PC-9 (cell line): ENCODE measurements around the gene C1QL2. TPM values are rescaled to one million over a fixed set of nuclear protein-coding genes. Genes with fewer than 3 reads are reported as not detected.

Experiments used
- BruUV-seq: library from RNA; stranded (reverse); fragments of 400-500 nt; replicated peaks from 2 replicates; lab custom pipeline; 2021; lab: Mats Ljungman, UMichigan
- CTCF ChIA-PET: fragments of 300-600 bp; sonication (Branson Sonifier 250); formaldehyde crosslinking; loops from one replicate; lab custom pipeline; 2022; ENCODE audit warnings: antibody characterized with exemption; lab: Charles Lee
- POLR2A ChIA-PET: fragments of 300-600 bp; sonication (Branson Sonifier 250); formaldehyde crosslinking; loops from one replicate; lab custom pipeline; 2022; ENCODE audit warnings: antibody characterized with exemption; ENCODE audit not compliant: unreplicated experiment; lab: Charles Lee
- DNase-seq, 2 experiments: peaks; one replicate each; pipeline versions ENCODE4 v3.0.0 to v3.0.0-alpha.2; 2015 to 2022; ENCODE audit warnings: mixed read lengths in 1 of 2
- H2AFZ ChIP-seq: fragments of 200-600 bp; sonication (generic); 2 replicates; pipeline ENCODE4 v1.8.1; 2017; ENCODE audit warnings: antibody characterized with exemption
- H3F3A ChIP-seq: fragments of 200-600 bp; sonication (generic); 2 replicates; pipeline ENCODE4 v1.8.1; 2017; ENCODE audit warnings: antibody characterized with exemption, mild to moderate bottlenecking, low read depth; ENCODE audit not compliant: insufficient read depth
- H3K27ac ChIP-seq: fragments of 200-600 bp; sonication (generic); 2 replicates; pipeline ENCODE4 v1.6.1; 2016; ENCODE audit warnings: mixed run types
- H3K27me3 ChIP-seq: fragments of 200-600 bp; sonication (generic); 2 replicates; pipeline ENCODE4 v1.6.1; 2016; ENCODE audit warnings: low read depth, mixed run types; ENCODE audit not compliant: insufficient read depth
- H3K36me3 ChIP-seq: fragments of 200-600 bp; sonication (generic); 2 replicates; pipeline ENCODE4 v1.6.1; 2016; ENCODE audit warnings: low read depth, mixed run types
- H3K4me1 ChIP-seq: fragments of 200-600 bp; sonication (generic); replicated peaks from 2 replicates; pipeline ENCODE4 v1.6.1; 2016; ENCODE audit warnings: mixed run types; ENCODE audit not compliant: insufficient read depth
- H3K4me2 ChIP-seq: fragments of 200-600 bp; sonication (generic); 2 replicates; pipeline ENCODE4 v1.6.1; 2017; ENCODE audit warnings: mixed run types
- H3K4me3 ChIP-seq: fragments of 200-600 bp; sonication (generic); 2 replicates; pipeline ENCODE4 v1.6.1; 2016; ENCODE audit warnings: mixed run types
- H3K79me2 ChIP-seq: fragments of 200-600 bp; sonication (generic); 2 replicates; pipeline ENCODE4 v1.6.1; 2017; ENCODE audit warnings: low read depth, mixed run types
- H3K9me2 ChIP-seq: fragments of 200-600 bp; sonication (generic); 2 replicates; pipeline ENCODE4 v1.8.1; 2017; ENCODE audit warnings: mild to moderate bottlenecking; ENCODE audit not compliant: insufficient read depth
- H3K9me3 ChIP-seq: fragments of 200-600 bp; sonication (generic); 2 replicates; pipeline ENCODE4 v1.8.1; 2016; ENCODE audit warnings: low read depth; ENCODE audit not compliant: insufficient read depth
- H4K20me1 ChIP-seq: fragments of 200-600 bp; sonication (generic); 2 replicates; pipeline ENCODE4 v1.8.1; 2017; ENCODE audit not compliant: insufficient read depth
- EZH2 ChIP-seq: fragments of 200-600 bp; sonication (generic); IDR thresholded peaks from 2 replicates; pipeline ENCODE4 v1.8.0; 2017; ENCODE audit warnings: antibody characterized with exemption, low read depth
- intact Hi-C: fragments of 100-400 bp; cut with micrococcal nuclease; formaldehyde crosslinking; loops from one replicate; pipeline ENCODE4 v1.10.0; 2022; ENCODE audit not compliant: unreplicated experiment
- total RNA-seq: library from RNA; stranded (reverse); gene quantifications from 2 replicates; pipeline ENCODE4 v1.2.3, GENCODE V29; 2021
- TF ChIP-seq, protein P1 (sequence below): fragments of 200-600 bp; sonication (generic); conservative IDR thresholded peaks from 2 replicates; pipeline ENCODE4 v1.6.1; 2017; ENCODE audit warnings: mixed run types, antibody characterized with exemption, mild to moderate bottlenecking, moderate library complexity

C1QL2 gene
- total RNA-seq, 1 experiment from 2014 or later: not detected

DNA sequence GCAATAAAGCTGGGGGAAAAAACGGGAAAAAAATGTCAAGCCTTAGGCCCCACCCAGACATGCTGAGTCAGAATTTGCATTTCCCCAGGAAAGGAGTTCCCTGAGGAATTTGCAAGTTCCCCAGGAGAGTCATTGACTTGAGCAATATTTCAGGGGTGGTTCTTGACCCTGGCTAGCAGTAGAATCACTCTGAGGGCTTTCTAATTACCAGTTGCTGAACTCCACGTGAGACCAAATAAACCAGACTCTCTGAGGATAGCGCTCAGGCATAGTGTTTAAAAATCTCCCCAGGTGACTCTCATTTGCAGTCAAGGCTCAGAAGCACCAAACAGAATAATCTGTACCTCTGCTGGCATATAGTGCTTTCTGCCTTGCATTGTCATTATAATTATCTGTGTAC lies 48.7 kb downstream of the C1QL2 start:
- POLR2A ChIA-PET: no interaction called here
- no peak for TF ChIP-seq EZH2
- TF ChIP-seq, protein P1, sequence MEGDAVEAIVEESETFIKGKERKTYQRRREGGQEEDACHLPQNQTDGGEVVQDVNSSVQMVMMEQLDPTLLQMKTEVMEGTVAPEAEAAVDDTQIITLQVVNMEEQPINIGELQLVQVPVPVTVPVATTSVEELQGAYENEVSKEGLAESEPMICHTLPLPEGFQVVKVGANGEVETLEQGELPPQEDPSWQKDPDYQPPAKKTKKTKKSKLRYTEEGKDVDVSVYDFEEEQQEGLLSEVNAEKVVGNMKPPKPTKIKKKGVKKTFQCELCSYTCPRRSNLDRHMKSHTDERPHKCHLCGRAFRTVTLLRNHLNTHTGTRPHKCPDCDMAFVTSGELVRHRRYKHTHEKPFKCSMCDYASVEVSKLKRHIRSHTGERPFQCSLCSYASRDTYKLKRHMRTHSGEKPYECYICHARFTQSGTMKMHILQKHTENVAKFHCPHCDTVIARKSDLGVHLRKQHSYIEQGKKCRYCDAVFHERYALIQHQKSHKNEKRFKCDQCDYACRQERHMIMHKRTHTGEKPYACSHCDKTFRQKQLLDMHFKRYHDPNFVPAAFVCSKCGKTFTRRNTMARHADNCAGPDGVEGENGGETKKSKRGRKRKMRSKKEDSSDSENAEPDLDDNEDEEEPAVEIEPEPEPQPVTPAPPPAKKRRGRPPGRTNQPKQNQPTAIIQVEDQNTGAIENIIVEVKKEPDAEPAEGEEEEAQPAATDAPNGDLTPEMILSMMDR: no peak
- BruUV-seq: no TSS peak

DNA sequence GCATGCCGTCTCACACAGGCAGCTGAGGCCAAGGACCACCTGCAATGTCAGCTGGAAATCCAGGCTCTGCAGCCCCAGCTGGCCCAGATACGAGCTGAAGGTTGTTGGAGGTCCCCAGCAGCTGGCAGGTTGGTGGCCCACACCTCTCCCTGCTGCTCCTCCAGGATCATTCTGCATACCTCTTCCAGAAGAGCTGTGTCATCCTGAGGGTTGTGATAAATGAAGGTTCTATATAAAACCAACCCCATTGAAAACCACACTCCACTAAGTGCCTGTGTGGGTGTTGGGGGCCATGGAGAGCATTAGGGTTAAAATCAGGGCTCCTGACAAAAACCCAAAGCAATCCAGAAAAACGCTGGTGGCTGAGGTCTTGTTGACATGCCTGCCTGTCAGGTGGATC lies 50.4 kb downstream of the C1QL2 start:
- Histone ChIP-seq H3K79me2 (no peaks in the 10 kb centered on the region), H2AFZ (no peak overlapping the region), H3F3A (peaks cover 20% of the 10 kb centered on the region), H3K4me2 (no peak overlapping the region), H3K4me1 (peaks cover 10% of the 10 kb centered on the region), H3K9me2 (no peaks in the 10 kb centered on the region), H3K9me3 (peaks cover 42% of the 10 kb centered on the region), H3K27me3 (no peaks in the 10 kb centered on the region), H3K27ac (no peak overlapping the region), H4K20me1 (no peaks in the 10 kb centered on the region), H3K36me3 (no peaks in the 10 kb centered on the region), H3K4me3 (no peak overlapping the region)
- ChIA-PET POLR2A (interaction anchor here (0.6 kb wide), 1 partner anchor 145 kb away, joined by 4 read pairs; no protein-coding TSS in a partner anchor), CTCF (no interaction called here)
- BruUV-seq: no TSS peak
- TF ChIP-seq, protein P1: no peak
- TF ChIP-seq EZH2: no peak
- intact Hi-C loops: no loop called here
- no peak for DNase-seq

More for the DNA sequence above, 48.7 kb downstream of the C1QL2 start:
- Histone ChIP-seq H2AFZ (no peak overlapping the region), H3K79me2 (no peaks in the 10 kb centered on the region), H3K4me3 (no peak overlapping the region), H3K9me3 (peaks cover 42% of the 10 kb centered on the region), H3K4me1 (peaks cover 10% of the 10 kb centered on the region), H3K27ac (no peak overlapping the region), H3K9me2 (no peaks in the 10 kb centered on the region), H4K20me1 (no peaks in the 10 kb centered on the region), H3K36me3 (no peaks in the 10 kb centered on the region), H3K27me3 (no peaks in the 10 kb centered on the region), H3K4me2 (no peak overlapping the region), H3F3A (peaks cover 20% of the 10 kb centered on the region)
- DNase-seq: no peak
- intact Hi-C loops: no loop called here
- CTCF ChIA-PET: interaction anchor here (0.6 kb wide), 1 partner anchor 17 kb away, joined by 10 read pairs; no protein-coding TSS in a partner anchor

DNA sequence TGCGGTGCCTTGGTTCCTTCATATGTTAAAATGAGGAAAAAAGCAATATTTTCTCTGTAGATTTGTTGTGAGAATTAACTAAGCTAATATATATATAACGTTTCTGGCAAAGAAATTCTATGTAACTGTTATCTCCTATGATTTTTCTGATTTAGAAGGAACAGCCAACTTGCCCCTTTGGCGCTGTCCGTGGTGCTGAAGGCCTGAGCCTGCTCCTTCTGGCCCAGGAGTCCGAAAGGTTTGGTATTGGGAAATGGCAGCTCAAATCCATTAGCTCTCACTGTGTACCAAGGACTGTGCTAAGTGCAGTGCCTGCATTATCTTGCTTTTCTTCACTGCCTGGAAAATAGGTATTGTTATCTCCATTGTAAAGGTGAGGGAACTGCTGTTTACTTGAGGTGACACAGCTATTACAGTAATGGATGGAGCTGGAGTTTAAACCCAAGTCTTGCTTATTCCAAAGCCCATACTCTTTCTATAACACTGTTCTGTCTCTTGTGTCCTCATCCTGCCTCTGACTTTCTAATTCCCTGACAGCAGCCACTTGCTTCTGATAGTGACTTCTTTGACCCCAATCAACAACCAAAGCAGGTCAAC lies 52.2 kb downstream of the C1QL2 start:
- POLR2A ChIA-PET: no interaction called here
- CTCF ChIA-PET: no interaction called here
- DNase-seq: peak in 1 of 2 experiments; percentile 44
- Histone ChIP-seq H3K4me3 (no peak overlapping the region), H4K20me1 (no peaks in the 10 kb centered on the region), H3K4me2 (no peak overlapping the region), H3F3A (peaks cover 11% of the 10 kb centered on the region), H3K9me3 (peaks cover 42% of the 10 kb centered on the region), H3K4me1 (no peaks in the 10 kb centered on the region), H2AFZ (no peak overlapping the region), H3K27ac (no peak overlapping the region), H3K36me3 (no peaks in the 10 kb centered on the region), H3K79me2 (no peaks in the 10 kb centered on the region), H3K9me2 (no peaks in the 10 kb centered on the region), H3K27me3 (no peaks in the 10 kb centered on the region)
- no peak for TF ChIP-seq EZH2
- TF ChIP-seq, protein P1: no peak
- no TSS peak for BruUV-seq
- intact Hi-C loops: no loop called here

Other genes starting within 250 kb of the C1QL2 start
- gene MARCO, start 216.6 kb downstream of the C1QL2 start, total RNA-seq: not detected in 2 replicates
- 23.0 and 26.3 TPM in 2 replicates for gene STEAP3, start 65.1 kb upstream of the C1QL2 start, total RNA-seq
- gene C2orf76, start 208.1 kb upstream of the C1QL2 start, total RNA-seq: 11.5 and 12.7 TPM in 2 replicates
- gene DBI, start 208.2 kb upstream of the C1QL2 start, total RNA-seq: 128 and 265 TPM in 2 replicates